GM10266 (cell line): Measurements from ENCODE around the gene SH3GLB1.

Experiments
- DNase-seq: peaks from one replicate; pipeline ENCODE4 v3.0.0; 2012; ENCODE audit errors: extremely low spot score
- TF ChIP-seq, protein P1 (sequence below): IDR thresholded peaks from 2 replicates; pipeline ENCODE4 v1.5.1; 2012; ENCODE audit warnings: mild to moderate bottlenecking, low read depth; ENCODE audit not compliant: control insufficient read depth, insufficient read depth; ENCODE audit errors: missing control alignments

The SH3GLB1 gene

DNA sequence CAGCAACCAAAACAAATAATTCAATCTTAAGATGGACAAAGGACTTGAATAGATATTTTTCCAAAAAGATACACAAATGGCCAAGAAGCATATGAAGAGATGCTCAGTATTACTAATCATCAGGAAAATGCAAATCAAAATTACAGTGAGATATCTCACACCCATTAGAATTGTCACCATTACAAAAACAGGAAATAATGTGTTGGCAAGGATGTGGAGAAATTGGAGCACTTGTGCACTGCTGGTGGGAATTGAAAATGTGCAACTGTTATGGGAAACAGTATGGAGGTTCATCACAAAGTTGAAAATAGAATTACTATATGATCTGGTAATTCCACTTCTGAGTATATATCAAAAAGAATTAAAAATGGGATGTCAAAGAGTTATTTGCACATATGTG lies 83.2 kb downstream of the SH3GLB1 start:
- TF ChIP-seq, protein P1, sequence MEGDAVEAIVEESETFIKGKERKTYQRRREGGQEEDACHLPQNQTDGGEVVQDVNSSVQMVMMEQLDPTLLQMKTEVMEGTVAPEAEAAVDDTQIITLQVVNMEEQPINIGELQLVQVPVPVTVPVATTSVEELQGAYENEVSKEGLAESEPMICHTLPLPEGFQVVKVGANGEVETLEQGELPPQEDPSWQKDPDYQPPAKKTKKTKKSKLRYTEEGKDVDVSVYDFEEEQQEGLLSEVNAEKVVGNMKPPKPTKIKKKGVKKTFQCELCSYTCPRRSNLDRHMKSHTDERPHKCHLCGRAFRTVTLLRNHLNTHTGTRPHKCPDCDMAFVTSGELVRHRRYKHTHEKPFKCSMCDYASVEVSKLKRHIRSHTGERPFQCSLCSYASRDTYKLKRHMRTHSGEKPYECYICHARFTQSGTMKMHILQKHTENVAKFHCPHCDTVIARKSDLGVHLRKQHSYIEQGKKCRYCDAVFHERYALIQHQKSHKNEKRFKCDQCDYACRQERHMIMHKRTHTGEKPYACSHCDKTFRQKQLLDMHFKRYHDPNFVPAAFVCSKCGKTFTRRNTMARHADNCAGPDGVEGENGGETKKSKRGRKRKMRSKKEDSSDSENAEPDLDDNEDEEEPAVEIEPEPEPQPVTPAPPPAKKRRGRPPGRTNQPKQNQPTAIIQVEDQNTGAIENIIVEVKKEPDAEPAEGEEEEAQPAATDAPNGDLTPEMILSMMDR: no peak
- DNase-seq: no peak

DNA sequence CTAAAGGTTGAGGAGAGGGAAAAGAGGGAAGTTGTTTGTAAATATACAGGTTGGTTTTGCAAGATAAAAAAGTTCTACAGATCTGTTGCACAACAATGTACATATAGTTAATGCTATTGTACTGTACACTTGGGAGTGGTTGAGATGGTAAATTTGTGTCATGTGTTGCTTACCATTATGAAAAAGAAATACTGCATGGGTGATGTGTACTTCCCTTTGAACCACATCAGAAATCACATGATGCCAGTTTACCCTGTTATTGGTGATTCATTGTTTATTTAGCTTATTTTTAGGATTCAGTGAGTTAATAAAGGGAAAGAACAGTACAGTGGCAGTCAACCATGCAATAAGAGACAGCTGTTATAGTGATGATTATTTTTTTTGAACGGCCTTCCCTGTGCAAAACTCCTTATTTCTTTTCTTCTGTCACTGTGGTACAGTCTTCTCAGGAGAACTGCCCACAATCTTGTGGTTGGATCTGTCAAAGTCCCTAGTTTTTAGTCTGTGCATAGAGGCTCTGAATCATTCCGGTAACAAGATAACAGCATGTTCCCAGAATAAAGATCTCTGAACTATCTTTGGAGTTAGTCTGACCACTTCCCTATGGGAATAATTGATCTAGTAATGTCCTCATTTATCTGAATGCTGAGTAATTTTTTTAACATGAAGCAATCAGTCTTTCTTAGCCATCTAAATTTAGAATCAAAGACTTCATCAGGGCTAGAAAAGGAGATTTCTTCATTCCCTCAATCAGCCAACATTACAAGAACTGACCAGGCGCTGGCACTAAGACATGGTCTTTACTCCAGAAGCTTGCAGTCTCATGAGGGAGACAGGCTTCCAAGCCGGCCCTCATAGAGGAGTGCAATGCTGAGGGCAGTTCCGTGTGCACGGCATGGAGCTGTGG lies 84.2 kb downstream of the SH3GLB1 start:
- TF ChIP-seq, protein P1: no peak
- DNase-seq: no peak

DNA sequence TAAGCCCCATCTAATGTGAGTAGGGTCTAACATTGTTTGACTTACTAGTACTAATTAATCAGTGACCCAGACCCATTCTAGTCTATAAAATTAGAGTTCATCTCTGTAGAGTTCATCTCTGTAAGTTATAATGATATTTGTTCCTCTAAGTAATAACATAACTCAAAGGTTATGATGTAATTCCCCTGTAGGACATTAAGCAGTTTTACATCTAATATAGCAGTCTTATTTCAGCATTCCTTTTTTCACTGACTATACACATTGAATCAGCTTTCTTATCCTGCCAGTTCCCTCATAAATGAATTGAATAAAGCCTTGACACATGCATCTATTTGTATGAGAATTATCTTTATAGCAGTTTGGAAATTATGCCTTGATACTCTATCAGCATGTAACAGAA lies 90.9 kb downstream of the SH3GLB1 start:
- no peak for DNase-seq
- TF ChIP-seq, protein P1: no peak
